K562 (cell line): ENCODE results near the gene CSMD2. TPM values are rescaled to one million over a fixed set of nuclear protein-coding genes. Genes with fewer than 3 reads are reported as not detected.

Experiments
- ATAC-seq: fragments of 200-7000 bp; cut with Tn5 transposase; 3 replicates; pipeline ENCODE4 v1.9.1; 2020; ENCODE audit warnings: moderate library complexity
- BruUV-seq: library from RNA; stranded (reverse); fragments of 400-500 nt; replicated peaks from 2 replicates; lab custom pipeline; 2021; lab: Mats Ljungman, UMichigan
- CTCF ChIA-PET: fragments of 300-600 bp; formaldehyde crosslinking; extraction: SDS; loops from one replicate; lab custom pipeline; 2021; ENCODE audit warnings: low intra/inter-chr PET ratio; lab: Yijun Ruan, JAX
- POLR2A ChIA-PET: fragments of 300-600, 350-650 bp; sonication (Branson Sonifier 250); formaldehyde crosslinking; extraction: SDS; loops from one replicate; lab custom pipeline; 2021; ENCODE audit warnings: antibody characterized with exemption, inconsistent platforms; lab: Yijun Ruan, JAX
- DNase-seq, 4 experiments: peaks; one replicate each; pipeline versions ENCODE4 v3.0.0 to v3.0.0-alpha.2; 2011 to 2018; ENCODE audit warnings: low spot score in 3 of 4, mixed read lengths in 3 of 4; ENCODE audit errors: extremely low read depth in 1 of 4
- FAIRE-seq: peaks from 2 replicates; lab custom pipeline; 2011; peaks lifted over from hg19 to GRCh38; lab: Jason Lieb, UNC
- H2AFZ ChIP-seq: 2 replicates; pipeline ENCODE4 v1.6.0; 2011; ENCODE audit warnings: low read depth, low read length, control low read depth, inconsistent platforms
- H3K27ac ChIP-seq: fragments of 200-600 bp; 3 replicates; pipeline ENCODE4 v1.8.0; 2011; ENCODE audit warnings: low read depth, mild to moderate bottlenecking, control low read depth, inconsistent platforms, low read length, moderate library complexity, mixed read lengths; ENCODE audit errors: extremely low read depth
- H3K27me3 ChIP-seq, 2 experiments: fragments of 300-600 bp in 1 of 2; 2 replicates in 1 of 2; 3 replicates in 1 of 2; pipeline versions ENCODE4 v1.6.0 to v1.8.0; 2011; ENCODE audit warnings: inconsistent platforms in 2 of 2, low read length in 2 of 2, mild to moderate bottlenecking in 1 of 2, mixed read lengths in 1 of 2, moderate library complexity in 1 of 2; ENCODE audit not compliant: control insufficient read depth in 2 of 2, insufficient read depth in 2 of 2
- H3K36me3 ChIP-seq: fragments of 300-600 bp; 3 replicates; pipeline ENCODE4 v1.8.0; 2011; ENCODE audit warnings: mild to moderate bottlenecking, low read length, inconsistent platforms; ENCODE audit not compliant: control insufficient read depth, insufficient read depth
- H3K4me1 ChIP-seq, 2 experiments: fragments of 200-600 bp in 1 of 2; replicated peaks in 1 of 2; 2 replicates in 1 of 2; 3 replicates in 1 of 2; pipeline versions ENCODE4 v1.5.1 to v1.8.0; 2011; ENCODE audit warnings: inconsistent platforms in 2 of 2, low read length in 2 of 2, mild to moderate bottlenecking in 1 of 2, mixed read lengths in 1 of 2, moderate library complexity in 1 of 2; ENCODE audit not compliant: control insufficient read depth in 2 of 2, insufficient read depth in 2 of 2
- H3K4me2 ChIP-seq: 2 replicates; pipeline ENCODE4 v1.6.1; 2011; ENCODE audit warnings: low read length, control low read depth, inconsistent platforms, mixed read lengths; ENCODE audit not compliant: insufficient read depth
- H3K4me3 ChIP-seq: fragments of 200-600 bp; sonication (generic), shearing (Covaris generic); 2 replicates; pipeline ENCODE4 v1.5.1; 2016; ENCODE audit warnings: control low read depth, inconsistent platforms
- H3K79me2 ChIP-seq: fragments of 200-600 bp; 3 replicates; pipeline ENCODE4 v1.8.0; 2011; ENCODE audit warnings: low read length, inconsistent platforms; ENCODE audit not compliant: control insufficient read depth, insufficient read depth
- H3K9ac ChIP-seq, 2 experiments: 2 replicates each; pipeline versions ENCODE4 v1.6.0 to v1.6.1; 2011; ENCODE audit warnings: low read depth in 2 of 2, low read length in 2 of 2, control low read depth in 1 of 2, inconsistent platforms in 1 of 2, mild to moderate bottlenecking in 1 of 2, mixed read lengths in 1 of 2; ENCODE audit not compliant: insufficient read depth in 1 of 2
- H3K9me1 ChIP-seq: one replicate; pipeline ENCODE4 v1.6.0; 2011; ENCODE audit warnings: inconsistent platforms, mild to moderate bottlenecking, low read length, moderate library complexity; ENCODE audit not compliant: control insufficient read depth, insufficient read depth
- H3K9me3 ChIP-seq: replicated peaks from 2 replicates; pipeline ENCODE4 v1.5.1; 2011; ENCODE audit warnings: low read depth, low read length, inconsistent platforms; ENCODE audit not compliant: control insufficient read depth, insufficient read depth
- H4K20me1 ChIP-seq: replicated peaks from 2 replicates; pipeline ENCODE4 v1.6.1; 2011; ENCODE audit warnings: low read length, inconsistent platforms, mixed read lengths; ENCODE audit not compliant: control insufficient read depth, insufficient read depth
- ATF1 ChIP-seq, 2 experiments: fragments of 450-650 bp in 1 of 2; IDR thresholded peaks; 2 replicates each; pipeline ENCODE4 v1.6.1; 2016; ENCODE audit warnings: missing compliant biosample characterization in 1 of 2, missing genetic modification characterization in 1 of 2
- ATF3 ChIP-seq, 2 experiments: fragments of 450-650 bp in 1 of 2; sonication (generic) in 1 of 2; formaldehyde crosslinking in 1 of 2; IDR thresholded peaks in 1 of 2; conservative IDR thresholded peaks in 1 of 2; 2 replicates each; pipeline versions ENCODE4 v1.6.1 to v1.8.1; 2016 to 2023; ENCODE audit warnings: mild to moderate bottlenecking in 2 of 2, moderate library complexity in 2 of 2, inconsistent platforms in 1 of 2, missing genetic modification reagents in 1 of 2
- BCLAF1 ChIP-seq, 2 experiments: fragments of 450-650 bp in 1 of 2; IDR thresholded peaks; 2 replicates each; pipeline ENCODE4 v1.6.1; 2011 to 2017; ENCODE audit warnings: low read depth in 2 of 2, antibody characterized with exemption in 1 of 2, borderline replicate concordance in 1 of 2, low read length in 1 of 2, mild to moderate bottlenecking in 1 of 2, mixed read lengths in 1 of 2; ENCODE audit not compliant: control insufficient read depth in 1 of 2
- CEBPG ChIP-seq, 3 experiments: fragments of 200-800 bp in 1 of 3; sonication (Bioruptor generic) in 1 of 3; sonication (generic) in 1 of 3; formaldehyde crosslinking in 1 of 3; IDR thresholded peaks in 2 of 3; conservative IDR thresholded peaks in 1 of 3; 2 replicates each; pipeline versions ENCODE4 v1.6.1 to v1.8.0; 2016 to 2022; ENCODE audit warnings: missing compliant biosample characterization in 2 of 3, missing genetic modification characterization in 2 of 3, mild to moderate bottlenecking in 1 of 3, missing genetic modification reagents in 1 of 3
- ZC3H8 ChIP-seq: fragments of 450-650 bp; IDR thresholded peaks from 2 replicates; pipeline ENCODE4 v1.6.1; 2017
- ZNF584 ChIP-seq: fragments of 200-800 bp; sonication (Bioruptor generic); IDR thresholded peaks from 2 replicates; pipeline ENCODE4 v1.6.1; 2016; ENCODE audit warnings: low read depth, mild to moderate bottlenecking, missing genetic modification characterization, missing compliant biosample characterization
- WGBS: fragments of 100-300 bp; shearing (Covaris generic); methylation state at CpG from one replicate; pipeline ENCODE4 v1.1.6; 2016; ENCODE audit warnings: low coverage, mixed read lengths; ENCODE audit not compliant: insufficient coverage; ENCODE audit errors: missing lambda C conversion rate; 5-methylcytosine and 5-hydroxymethylcytosine counted together
- in situ Hi-C: fragments of 300-500 bp; cut with MboI; formaldehyde crosslinking; loops from 4 replicates; pipeline ENCODE4 v1.15.0; 2018; ENCODE audit warnings: inconsistent platforms, mixed read lengths
- intact Hi-C: fragments of 100-400 bp; cut with micrococcal nuclease; formaldehyde crosslinking; loops from 2 replicates; pipeline ENCODE4 v1.14.2; 2022
- polyA plus RNA-seq, 8 experiments: library from polyadenylated mRNA; depleted of rRNA in 4 of 8; stranded (reverse) in 5 of 8; unstranded in 3 of 8; fragments of >200 nt; fragmentation: Nextera tagmentation in 2 of 8; fragmentation: Illumina TruSeq in 1 of 8; extraction: Ambion mirVana in 2 of 8; extraction: Trizol in 1 of 8; gene quantifications; 2 replicates each; pipeline versions ENCODE4 v1.2.1 to v1.2.3, GENCODE V29; 2011 to 2014; ENCODE audit warnings: inconsistent platforms in 1 of 8, missing spikeins in 1 of 8
- total RNA-seq, 7 experiments: library from RNA; depleted of rRNA in 6 of 7; stranded (reverse); fragments of >200 nt in 6 of 7; fragmentation: Illumina TruSeq in 2 of 7; extraction: Trizol in 2 of 7; gene quantifications; 2 replicates each; pipeline versions ENCODE4 v1.2.1 to v1.2.3, GENCODE V29; 2011 to 2021; ENCODE audit warnings: low replicate concordance in 1 of 7

The CSMD2 gene
- total and polyA plus RNA-seq, 9 of the 15 experiments (the other 6 are each of a cell fraction or from before 2014, with no cell fraction given), result not detected

- Histone ChIP-seq H3K4me2 (no peak overlapping the region), H3K36me3 (no peaks in the 10 kb centered on the region), H4K20me1 (no peaks in the 10 kb centered on the region), H3K27ac (no peak overlapping the region), H3K9me1 (no peaks in the 10 kb centered on the region), H3K79me2 (no peaks in the 10 kb centered on the region), H3K4me3 (no peak overlapping the region), H3K27me3 (peaks cover 4 to 36% of the 10 kb centered on the region in 2 experiments; a peak in 3 of 5 replicates), H3K4me1 (peaks cover 0 to 5% of the 10 kb centered on the region in 2 experiments; a peak in 3 of 5 replicates), H3K9me3 (no peaks in the 10 kb centered on the region), H3K9ac (0 out of 4 replicates have a peak overlapping the region, but pooled peaks of 1 of the 2 experiments have one; percentile 11), H2AFZ (no peak overlapping the region)
- in situ Hi-C loops (no loop called here), intact Hi-C loops (loop anchor here (5.0 kb wide), 1 partner anchor 249 kb away; no protein-coding TSS in a partner anchor)
- ChIA-PET POLR2A (interaction anchor here (0.7 kb wide), 2 partner anchors 10 to 400 kb away, joined by 3 to 5 read pairs; no protein-coding TSS in a partner anchor), CTCF (no interaction called here)
- ATAC-seq (no peak), DNase-seq (no peak), FAIRE-seq (no peak)
- WGBS, result 2% methylated on average over 5 of the region's 6 CpGs
- no peak for TF ChIP-seq ATF3 (IDR thresholded peaks at IDR 0.05)
- no peak for TF ChIP-seq ATF3 (CRISPR knock-in tag; conservative IDR thresholded peaks at IDR 0.05)
- no peak for TF ChIP-seq ZC3H8
- TF ChIP-seq ZNF584 (CRISPR knock-in tag), result no peak
- TF ChIP-seq BCLAF1 (IDR thresholded peaks at IDR 0.05; ENCODE audit: borderline replicate concordance in 1 of 2, control insufficient read depth in 1 of 2, low read depth in 2 of 2, low read length in 1 of 2), result no peak
- no peak for TF ChIP-seq CEBPG (CRISPR knock-in tag; IDR thresholded peaks at IDR 0.05)
- no peak for TF ChIP-seq CEBPG (tag; conservative IDR thresholded peaks at IDR 0.05 in 1 of 2, IDR thresholded peaks at IDR 0.05 in 1 of 2)
- no peak for TF ChIP-seq ATF1 (CRISPR knock-in tag; IDR thresholded peaks at IDR 0.05)
- no peak for TF ChIP-seq ATF1 (tag; IDR thresholded peaks at IDR 0.05)
- BruUV-seq, result no TSS peak
These were observed 698.9 kb downstream of the CSMD2 start for GRCh38 chr1:33466159-33466558.
